GM18951 (cell line): ENCODE measurements around the gene FBXL7.

Experiments
- POLR2A ChIP-seq: IDR thresholded peaks from 4 replicates; pipeline ENCODE4 v1.6.1; 2011; ENCODE audit warnings: mild to moderate bottlenecking; ENCODE audit not compliant: insufficient read length, insufficient read depth; ENCODE audit errors: extremely low read depth
- in situ Hi-C: fragments of 300-500 bp; cut with MboI; formaldehyde crosslinking; loops from one replicate; pipeline ENCODE4 v1.12.0; 2022; ENCODE audit warnings: low sequenced_read_pairs, mixed read lengths, inconsistent platforms; ENCODE audit not compliant: unreplicated experiment

The FBXL7 gene

GRCh38 chr5:15487228-15487627 is 12.8 kb upstream of the FBXL7 start:
- TF ChIP-seq POLR2A: no peak
- in situ Hi-C loops: no loop called here

DNA sequence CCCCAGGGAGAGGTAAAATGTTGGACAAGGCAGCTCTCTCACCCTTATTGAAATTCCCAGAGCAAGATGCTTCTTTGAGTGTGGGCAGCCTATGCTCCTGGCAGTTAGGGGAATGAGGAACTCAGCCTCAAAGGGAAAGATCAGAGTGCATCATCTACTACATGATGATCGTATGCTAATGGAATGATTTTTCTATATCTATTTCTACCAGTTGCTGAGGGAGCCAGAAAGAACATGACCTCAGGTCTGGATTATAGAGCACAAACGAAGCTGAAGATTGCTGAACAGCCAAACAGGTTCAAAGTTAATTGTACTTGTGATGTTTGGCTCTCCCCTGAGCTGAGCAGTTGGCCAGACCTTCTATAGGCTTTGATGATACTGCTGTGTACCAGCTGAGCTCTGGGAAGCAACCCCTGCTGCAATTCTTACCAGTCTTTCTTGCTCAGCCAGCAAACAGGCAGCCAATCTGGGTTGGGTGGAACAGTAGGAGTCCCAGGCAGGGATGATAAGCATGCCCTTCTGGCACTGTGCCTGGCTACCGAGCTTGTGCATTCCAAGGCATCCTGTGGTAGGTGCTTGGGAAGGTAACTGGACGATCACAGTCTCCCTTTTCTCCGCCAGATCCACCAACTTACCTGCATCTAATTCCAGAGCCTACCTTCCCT is 10.3 kb upstream of the FBXL7 start:
- no peak for TF ChIP-seq POLR2A
- in situ Hi-C loops: no loop called here

DNA sequence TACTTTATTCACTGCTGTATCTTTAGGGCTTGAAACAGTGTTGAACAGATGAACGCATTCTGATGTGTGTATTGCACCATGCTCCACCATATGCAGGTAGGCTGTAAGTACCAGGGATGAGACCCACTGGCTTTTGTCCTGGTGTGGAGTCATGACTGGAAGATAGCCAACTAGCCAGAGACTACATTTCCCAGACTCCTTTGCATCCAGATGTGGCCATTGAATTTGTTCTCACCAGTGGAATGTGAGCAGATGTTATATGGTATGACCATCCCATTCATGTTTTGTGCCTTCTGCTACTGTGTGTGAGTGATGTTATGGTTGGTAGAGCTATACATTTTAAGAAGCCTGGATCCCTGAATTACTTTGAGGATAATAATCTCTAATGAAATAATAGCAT is 7.4 kb upstream of the FBXL7 start:
- in situ Hi-C loops: no loop called here

DNA sequence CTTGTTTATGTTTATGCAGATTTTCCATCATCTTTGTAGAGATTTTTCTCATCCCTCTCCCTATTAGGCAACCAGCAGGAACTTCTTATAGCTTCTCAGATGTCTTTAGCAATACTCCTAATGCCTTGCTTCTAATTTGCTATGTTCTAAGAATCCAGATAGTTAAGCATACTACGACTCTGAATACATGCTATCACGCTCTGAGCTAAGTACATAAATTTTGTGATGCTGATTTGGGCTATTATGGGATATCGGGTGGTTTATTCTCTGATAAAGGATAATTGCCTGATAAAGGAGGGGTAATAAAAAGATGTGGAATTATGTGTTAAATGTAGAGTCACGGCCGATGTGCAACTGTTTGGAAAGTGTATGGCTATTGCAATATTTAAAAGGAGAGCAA is 6.5 kb upstream of the FBXL7 start:
- in situ Hi-C loops: no loop called here
- no peak for TF ChIP-seq POLR2A

More for the DNA sequence above, 7.4 kb upstream of the FBXL7 start:
- no peak for TF ChIP-seq POLR2A

DNA sequence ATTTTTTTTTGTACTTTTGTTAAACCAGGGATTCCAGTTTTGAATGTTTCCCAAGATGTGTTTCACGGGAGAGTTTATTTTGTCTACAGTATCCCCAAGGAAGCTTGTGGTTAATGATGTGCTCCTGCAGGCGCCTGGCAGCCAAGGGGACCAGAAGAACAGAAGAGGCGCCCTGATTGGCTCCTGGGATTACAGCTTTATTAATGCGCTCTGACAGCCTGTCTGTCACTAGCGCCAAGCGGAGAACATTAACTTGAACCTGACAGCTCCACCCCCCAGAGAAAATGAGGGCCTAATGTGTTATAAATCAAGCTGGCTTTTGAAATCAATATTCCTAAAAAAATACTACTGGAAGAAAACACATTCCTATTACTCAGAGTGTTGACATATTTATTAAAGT is 5.0 kb upstream of the FBXL7 start:
- no peak for TF ChIP-seq POLR2A
- in situ Hi-C loops: no loop called here

DNA sequence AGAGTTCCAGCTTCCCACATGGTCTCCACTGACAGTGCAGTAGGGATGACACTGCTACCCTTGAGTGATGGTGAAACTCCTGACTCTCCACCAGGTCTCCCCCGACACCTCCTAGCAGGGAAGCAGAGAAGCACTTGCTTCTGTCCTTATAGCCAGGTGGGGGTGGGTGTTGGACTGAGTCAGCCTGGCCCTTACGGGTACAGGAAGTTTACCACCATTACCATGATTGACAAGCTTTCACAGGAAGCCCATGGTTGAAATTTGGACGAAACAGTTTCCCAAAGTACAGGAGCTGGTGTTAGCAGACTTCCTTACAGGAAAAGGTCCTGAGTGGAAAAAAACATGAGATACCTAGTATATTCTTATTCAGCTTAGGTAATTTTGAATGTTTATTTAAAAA is 3.1 kb upstream of the FBXL7 start:
- no peak for TF ChIP-seq POLR2A
- in situ Hi-C loops: no loop called here

- in situ Hi-C loops: no loop called here
- TF ChIP-seq POLR2A: no peak
Observed at GRCh38 chr5:15500325-15501001, 483 bp downstream of the FBXL7 start.

- no peak for TF ChIP-seq POLR2A
- in situ Hi-C loops: no loop called here
Observed at GRCh38 chr5:15501091-15501791, 1.3 kb downstream of the FBXL7 start.

- in situ Hi-C loops: no loop called here
- TF ChIP-seq POLR2A: no peak
Observed at GRCh38 chr5:15502208-15502607, 2.2 kb downstream of the FBXL7 start.

DNA sequence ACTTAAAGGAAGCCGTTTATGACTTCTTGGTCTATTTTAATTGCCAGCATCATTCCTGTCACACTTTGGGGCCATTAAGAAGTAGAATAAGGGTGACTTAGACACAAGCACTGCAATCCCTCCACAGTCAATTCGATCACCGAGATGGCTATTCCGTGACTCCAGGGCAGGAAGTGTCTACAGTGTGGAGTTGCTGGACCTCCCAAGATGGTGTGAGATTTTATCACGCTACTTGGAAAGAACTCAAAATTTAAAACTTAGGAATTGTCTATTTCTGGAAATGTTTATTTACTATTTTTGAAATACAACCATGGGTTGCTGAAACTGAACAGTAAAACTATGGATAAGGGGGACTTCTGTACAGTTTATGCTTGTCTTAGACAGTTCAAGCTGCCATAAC is 6.2 kb downstream of the FBXL7 start:
- no peak for TF ChIP-seq POLR2A
- in situ Hi-C loops: no loop called here

GRCh38 chr5:15506897-15507296 is 6.9 kb downstream of the FBXL7 start:
- in situ Hi-C loops: no loop called here
- no peak for TF ChIP-seq POLR2A

- in situ Hi-C loops: no loop called here
- TF ChIP-seq POLR2A: no peak
Observed at GRCh38 chr5:15510092-15510491, 10.1 kb downstream of the FBXL7 start.

- no peak for TF ChIP-seq POLR2A
- in situ Hi-C loops: no loop called here
Observed at GRCh38 chr5:15510831-15511230, 10.9 kb downstream of the FBXL7 start.

DNA sequence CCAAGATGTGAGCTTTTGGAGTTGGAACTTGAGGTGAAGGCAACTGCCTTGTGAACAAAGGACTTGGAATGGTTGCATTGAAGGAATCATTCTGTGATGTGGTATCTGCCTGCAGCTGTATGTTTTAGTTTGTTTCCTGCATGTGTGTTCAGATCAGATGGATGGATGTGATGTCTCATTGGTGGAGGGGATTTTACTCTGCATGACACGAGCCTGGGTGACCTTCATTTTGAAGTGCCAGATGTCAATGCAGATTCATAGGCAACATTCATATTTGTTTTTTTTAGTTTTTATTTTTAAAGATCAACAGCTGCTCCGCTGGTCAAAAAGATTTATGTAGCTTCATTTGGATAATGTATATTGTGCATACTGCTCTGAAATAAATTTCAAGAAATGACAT is 13.5 kb downstream of the FBXL7 start:
- in situ Hi-C loops: no loop called here
- TF ChIP-seq POLR2A: no peak
